B cell (primary cell): ENCODE data around the gene KRTAP10-7. TPM values are rescaled to one million over a fixed set of nuclear protein-coding genes. Genes with fewer than 3 reads are reported as not detected.

ENCODE experiments used
- ATAC-seq: fragments of 200-7000 bp; cut with Tn5 transposase; one replicate; pipeline ENCODE4 v1.10.0; 2021; ENCODE audit warnings: low read depth, mild to moderate bottlenecking, moderate number of reproducible peaks, moderate library complexity
- CTCF ChIA-PET: fragments of 350-600 bp; sonication (Branson Sonifier 250); formaldehyde crosslinking; loops from one replicate; lab custom pipeline; 2021; ENCODE audit warnings: antibody characterized with exemption, inconsistent platforms; lab: Charles Lee
- POLR2A ChIA-PET: fragments of 350-600 bp; sonication (Branson Sonifier 250); formaldehyde crosslinking; loops from one replicate; lab custom pipeline; 2021; ENCODE audit warnings: antibody characterized with exemption; lab: Charles Lee
- DNase-seq: peaks from one replicate; pipeline ENCODE4 v3.0.0; 2013
- H2AFZ ChIP-seq: 2 replicates; pipeline ENCODE4 v1.6.1; 2012; ENCODE audit warnings: mild to moderate bottlenecking, low read depth, low read length; ENCODE audit not compliant: insufficient read depth, poor library complexity, severe bottlenecking
- H3K27ac ChIP-seq, 2 donors: 1 replicate in 1 of 2; 2 replicates in 1 of 2; pipeline ENCODE4 v1.5.1; 2012 to 2013; ENCODE audit warnings: low read length in 2 of 2, mild to moderate bottlenecking in 2 of 2, moderate library complexity in 1 of 2
- H3K27me3 ChIP-seq, 4 experiments: fragments of 200-600 bp in 1 of 4; sonication (generic) in 1 of 4; replicated peaks in 1 of 4; 1 replicate in 2 of 4; 2 replicates in 2 of 4; pipeline versions ENCODE4 v1.6.1 to v1.7.0; 2013 to 2016; ENCODE audit warnings: low read length in 3 of 4, mild to moderate bottlenecking in 2 of 4, mixed read lengths in 1 of 4, moderate library complexity in 1 of 4; ENCODE audit not compliant: insufficient read depth in 4 of 4, control insufficient read depth in 3 of 4; ENCODE audit errors: control extremely low read depth in 1 of 4
- H3K36me3 ChIP-seq, 2 experiments: replicated peaks in 1 of 2; 1 replicate in 1 of 2; 2 replicates in 1 of 2; pipeline versions ENCODE4 v1.6.1 to v1.7.1; 2013; ENCODE audit warnings: low read length in 1 of 2; ENCODE audit not compliant: insufficient read depth in 2 of 2, control insufficient read depth in 1 of 2; ENCODE audit errors: control extremely low read depth in 1 of 2, extremely low read depth in 1 of 2
- H3K4me1 ChIP-seq, 2 donors: fragments of 200-600 bp in 1 of 2; sonication (generic) in 1 of 2; 1 replicate in 1 of 2; 2 replicates in 1 of 2; pipeline versions ENCODE4 v1.5.1 to v1.6.1; 2013 to 2017; ENCODE audit warnings: low read length in 2 of 2; ENCODE audit not compliant: control insufficient read depth in 2 of 2, insufficient read depth in 2 of 2
- H3K4me2 ChIP-seq: replicated peaks from 2 replicates; pipeline ENCODE3; 2012; ENCODE audit warnings: mild to moderate bottlenecking, low read depth, low read length; ENCODE audit not compliant: poor library complexity, severe bottlenecking
- H3K4me3 ChIP-seq, 5 experiments: fragments of 200-600 bp in 1 of 5; sonication (generic) in 1 of 5; 1 replicate in 3 of 5; 2 replicates in 2 of 5; pipeline versions ENCODE4 v1.5.1 to v1.7.0; 2011 to 2016; ENCODE audit warnings: low read length in 4 of 5, mild to moderate bottlenecking in 4 of 5, low read depth in 2 of 5, control low read depth in 1 of 5, moderate library complexity in 1 of 5; ENCODE audit not compliant: insufficient read depth in 1 of 5; ENCODE audit errors: control extremely low read depth in 1 of 5, extremely low read depth in 1 of 5
- H3K79me2 ChIP-seq: fragments of 200-600 bp; sonication (generic); one replicate; pipeline ENCODE4 v1.6.0; 2016; ENCODE audit warnings: low read length; ENCODE audit not compliant: control insufficient read depth, insufficient read depth
- H3K9ac ChIP-seq: fragments of 200-600 bp; sonication (generic); 2 replicates; pipeline ENCODE4 v1.6.1; 2017; ENCODE audit warnings: mild to moderate bottlenecking, low read length, moderate library complexity
- H3K9me3 ChIP-seq, 3 donors: one replicate each; pipeline versions ENCODE4 v1.6.1 to v1.7.1; 2013; ENCODE audit warnings: low read length in 2 of 3; ENCODE audit not compliant: control insufficient read depth in 2 of 3, insufficient read depth in 1 of 3; ENCODE audit errors: control extremely low read depth in 1 of 3
- H4K20me1 ChIP-seq: 2 replicates; pipeline ENCODE4 v1.6.0; 2012; ENCODE audit warnings: mild to moderate bottlenecking, low read length; ENCODE audit not compliant: insufficient read depth, control insufficient read depth, poor library complexity, severe bottlenecking
- H3K27ac Mint-ChIP-seq: one replicate; pipeline ENCODE4 v1.8.0; 2021; ENCODE audit warnings: mixed read lengths
- H3K27me3 Mint-ChIP-seq: one replicate; pipeline ENCODE4 v1.8.0; 2021; ENCODE audit warnings: mixed read lengths
- H3K4me1 Mint-ChIP-seq: one replicate; pipeline ENCODE4 v1.8.0; 2021; ENCODE audit warnings: mixed read lengths
- H3K4me3 Mint-ChIP-seq: one replicate; pipeline ENCODE4 v1.8.0; 2021; ENCODE audit warnings: mixed read lengths
- H3K9me3 Mint-ChIP-seq: one replicate; pipeline ENCODE4 v1.8.0; 2022; ENCODE audit warnings: mixed read lengths; ENCODE audit not compliant: insufficient read depth
- EZH2 ChIP-seq: IDR thresholded peaks from 2 replicates; pipeline ENCODE4 v1.6.1; 2012; ENCODE audit warnings: borderline replicate concordance, low read depth, mild to moderate bottlenecking, moderate library complexity, low read length; ENCODE audit not compliant: insufficient read depth, poor library complexity, severe bottlenecking
- WGBS: methylation state at CpG from one replicate; pipeline ENCODE4 v1.1.5; 2013; ENCODE audit warnings: missing lambda C conversion rate; ENCODE audit not compliant: insufficient coverage; 5-methylcytosine and 5-hydroxymethylcytosine counted together
- intact Hi-C: fragments of 100-400 bp; cut with micrococcal nuclease; formaldehyde crosslinking; loops from one replicate; pipeline ENCODE4 v1.10.0; 2022
- polyA plus RNA-seq: library from polyadenylated mRNA; depleted of rRNA; stranded (reverse); fragments of >200 nt; gene quantifications from 2 replicates; pipeline ENCODE4 v1.2.3, GENCODE V29; 2012
- total RNA-seq, 2 donors: library from RNA; stranded (reverse); fragments of 120-200 nt in 1 of 2; gene quantifications; 1 replicate in 1 of 2; 2 replicates in 1 of 2; pipeline versions ENCODE4 v1.2.3 to v1.2.4, GENCODE V29; 2013 to 2022
- TF ChIP-seq, protein P1 (sequence below): fragments of 200-600 bp; IDR thresholded peaks from one replicate; pipeline ENCODE4 v1.8.0; 2022; ENCODE audit warnings: antibody characterized with exemption, mild to moderate bottlenecking

The KRTAP10-7 gene
- total and polyA plus RNA-seq, 2 donors (not counting 1 experiment from before 2014, with no cell fraction given), result not detected

DNA sequence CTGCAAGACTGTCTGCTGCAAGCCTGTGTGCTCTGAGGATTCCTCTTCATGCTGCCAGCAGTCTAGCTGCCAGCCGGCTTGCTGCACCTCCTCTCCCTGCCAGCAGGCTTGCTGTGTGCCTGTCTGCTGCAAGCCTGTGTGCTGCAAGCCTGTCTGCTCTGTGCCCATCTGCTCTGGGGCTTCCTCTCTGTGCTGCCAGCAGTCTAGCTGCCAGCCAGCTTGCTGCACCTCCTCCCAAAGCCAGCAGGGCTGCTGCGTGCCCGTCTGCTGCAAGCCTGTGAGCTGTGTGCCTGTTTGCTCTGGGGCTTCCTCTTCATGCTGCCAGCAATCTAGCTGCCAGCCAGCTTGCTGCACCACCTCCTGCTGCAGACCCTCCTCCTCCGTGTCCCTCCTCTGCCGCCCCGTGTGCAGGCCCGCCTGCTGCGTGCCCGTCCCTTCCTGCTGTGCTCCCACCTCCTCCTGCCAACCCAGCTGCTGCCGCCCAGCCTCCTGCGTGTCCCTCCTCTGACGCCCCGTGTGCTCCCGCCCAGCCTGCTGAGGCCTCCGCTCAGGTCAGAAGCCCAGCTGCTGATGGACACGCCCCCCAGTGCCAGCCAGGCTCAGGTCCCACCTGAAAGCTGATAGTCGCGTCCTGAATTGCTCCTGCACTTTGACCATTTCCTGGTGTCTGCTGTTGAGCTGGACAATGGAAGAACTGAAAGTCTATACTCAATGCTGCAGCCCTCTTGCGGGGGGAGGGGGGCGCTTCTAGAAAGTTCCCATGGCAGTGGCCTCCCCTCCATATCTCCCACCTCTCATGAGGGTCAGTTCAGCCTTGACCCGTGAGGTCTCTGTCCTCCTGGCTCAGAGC is 25.7 kb upstream of the KRTAP10-7 start:
- H3K27me3 Mint-ChIP-seq, result peaks cover 30% of the 10 kb centered on the region
- Histone ChIP-seq H3K27me3 (peaks cover 0 to 4% (median 0%) of the 10 kb centered on the region in 4 experiments), H3K36me3 (no peaks in the 10 kb centered on the region), H2AFZ (no peak overlapping the region), H3K27ac (no peak overlapping the region), H3K4me2 (no peak overlapping the region), H3K9ac (no peak overlapping the region), H3K4me1 (no peaks in the 10 kb centered on the region), H3K4me3 (no peak overlapping the region), H4K20me1 (no peaks in the 10 kb centered on the region), H3K79me2 (no peaks in the 10 kb centered on the region), H3K9me3 (peaks cover 0 to 44% (median 11%) of the 10 kb centered on the region in 3 donors)
- H3K27ac Mint-ChIP-seq, result no peak overlapping the region
- TF ChIP-seq, protein P1, sequence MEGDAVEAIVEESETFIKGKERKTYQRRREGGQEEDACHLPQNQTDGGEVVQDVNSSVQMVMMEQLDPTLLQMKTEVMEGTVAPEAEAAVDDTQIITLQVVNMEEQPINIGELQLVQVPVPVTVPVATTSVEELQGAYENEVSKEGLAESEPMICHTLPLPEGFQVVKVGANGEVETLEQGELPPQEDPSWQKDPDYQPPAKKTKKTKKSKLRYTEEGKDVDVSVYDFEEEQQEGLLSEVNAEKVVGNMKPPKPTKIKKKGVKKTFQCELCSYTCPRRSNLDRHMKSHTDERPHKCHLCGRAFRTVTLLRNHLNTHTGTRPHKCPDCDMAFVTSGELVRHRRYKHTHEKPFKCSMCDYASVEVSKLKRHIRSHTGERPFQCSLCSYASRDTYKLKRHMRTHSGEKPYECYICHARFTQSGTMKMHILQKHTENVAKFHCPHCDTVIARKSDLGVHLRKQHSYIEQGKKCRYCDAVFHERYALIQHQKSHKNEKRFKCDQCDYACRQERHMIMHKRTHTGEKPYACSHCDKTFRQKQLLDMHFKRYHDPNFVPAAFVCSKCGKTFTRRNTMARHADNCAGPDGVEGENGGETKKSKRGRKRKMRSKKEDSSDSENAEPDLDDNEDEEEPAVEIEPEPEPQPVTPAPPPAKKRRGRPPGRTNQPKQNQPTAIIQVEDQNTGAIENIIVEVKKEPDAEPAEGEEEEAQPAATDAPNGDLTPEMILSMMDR, result no peak
- TF ChIP-seq EZH2, result no peak
- H3K4me3 Mint-ChIP-seq, result no peak overlapping the region
- peaks cover 5% of the 10 kb centered on the region for H3K9me3 Mint-ChIP-seq
- CTCF ChIA-PET, result no interaction called here
- 51% methylated on average over 19 of the region's 21 CpGs for WGBS
- ATAC-seq, result no peak
- no peaks in the 10 kb centered on the region for H3K4me1 Mint-ChIP-seq
- no peak for DNase-seq
- intact Hi-C loops, result no loop called here
- POLR2A ChIA-PET, result no interaction called here
